NCI-H146 (cell line): Measurements from ENCODE around the gene PRKCH.

ENCODE experiments used
- DNase-seq: peaks from one replicate; lab custom pipeline; 2025; lab: John Stamatoyannopoulos, UW

Gene PRKCH

GRCh38 chr14:61365667-61366212 lies 44.4 kb downstream of the PRKCH start:
- no peak for DNase-seq

GRCh38 chr14:61368114-61368710 lies 46.8 kb downstream of the PRKCH start:
- peak; percentile 3 for DNase-seq

DNA sequence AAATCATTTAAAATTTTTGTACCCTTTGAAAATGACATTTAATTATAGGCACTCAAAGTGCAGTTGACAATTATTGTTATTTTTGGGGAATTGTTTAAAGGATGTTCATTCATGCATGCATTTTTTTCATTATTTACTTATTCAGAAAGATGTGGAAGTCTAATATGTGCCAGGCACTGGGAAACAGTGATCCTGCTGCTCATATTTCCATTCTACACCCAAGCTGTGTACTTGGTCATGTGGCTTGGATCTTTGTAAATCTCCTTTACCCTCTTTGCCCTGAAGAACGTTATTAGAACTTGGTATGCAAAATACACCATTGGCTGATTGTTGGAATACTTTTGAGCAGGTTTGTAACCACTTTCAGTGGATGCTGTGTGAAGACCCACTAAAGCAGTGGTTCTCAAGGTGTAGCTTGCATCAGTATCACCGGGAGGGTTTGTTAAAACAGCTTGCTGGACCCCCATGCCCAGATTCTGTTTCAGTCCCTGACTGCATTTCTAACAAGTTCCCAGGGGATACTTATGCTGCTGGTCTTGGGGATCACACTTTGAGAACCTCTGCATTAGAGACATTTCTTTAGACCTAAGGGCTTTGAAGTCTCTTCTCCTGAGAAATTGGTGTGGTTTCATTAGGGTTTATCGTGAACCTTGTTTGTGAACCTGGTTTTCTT lies 47.5 kb downstream of the PRKCH start:
- DNase-seq = no peak

- DNase-seq = no peak
Observed at GRCh38 chr14:61369454-61369810, 48.1 kb downstream of the PRKCH start.

GRCh38 chr14:61372379-61372778 lies 51.0 kb downstream of the PRKCH start:
- no peak for DNase-seq

- no peak for DNase-seq
Observed at GRCh38 chr14:61372842-61373555, 51.6 kb downstream of the PRKCH start.

GRCh38 chr14:61374284-61374683 lies 52.9 kb downstream of the PRKCH start:
- no peak for DNase-seq

GRCh38 chr14:61375218-61375617 lies 53.8 kb downstream of the PRKCH start:
- no peak for DNase-seq

GRCh38 chr14:61376314-61376713 lies 54.9 kb downstream of the PRKCH start:
- no peak for DNase-seq

DNA sequence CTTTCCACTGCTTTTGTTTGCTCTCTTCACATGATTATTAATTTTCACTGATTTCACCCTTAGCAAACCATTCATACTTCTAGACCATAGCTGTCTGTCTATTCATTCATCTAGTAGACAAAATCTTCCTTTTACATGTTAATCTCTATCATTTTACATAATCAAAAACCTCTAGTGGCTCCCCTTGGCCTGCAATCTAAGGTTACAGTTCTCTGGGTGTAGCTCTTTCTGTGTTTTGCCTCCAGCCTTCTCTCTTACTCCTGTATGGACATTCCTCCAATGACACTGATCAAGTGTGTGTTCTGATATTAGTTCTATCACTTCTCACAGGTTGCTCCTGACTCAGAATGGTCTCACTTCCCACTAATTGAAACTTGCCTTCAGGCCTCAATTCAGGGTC lies 56.4 kb downstream of the PRKCH start:
- DNase-seq = no peak

DNA sequence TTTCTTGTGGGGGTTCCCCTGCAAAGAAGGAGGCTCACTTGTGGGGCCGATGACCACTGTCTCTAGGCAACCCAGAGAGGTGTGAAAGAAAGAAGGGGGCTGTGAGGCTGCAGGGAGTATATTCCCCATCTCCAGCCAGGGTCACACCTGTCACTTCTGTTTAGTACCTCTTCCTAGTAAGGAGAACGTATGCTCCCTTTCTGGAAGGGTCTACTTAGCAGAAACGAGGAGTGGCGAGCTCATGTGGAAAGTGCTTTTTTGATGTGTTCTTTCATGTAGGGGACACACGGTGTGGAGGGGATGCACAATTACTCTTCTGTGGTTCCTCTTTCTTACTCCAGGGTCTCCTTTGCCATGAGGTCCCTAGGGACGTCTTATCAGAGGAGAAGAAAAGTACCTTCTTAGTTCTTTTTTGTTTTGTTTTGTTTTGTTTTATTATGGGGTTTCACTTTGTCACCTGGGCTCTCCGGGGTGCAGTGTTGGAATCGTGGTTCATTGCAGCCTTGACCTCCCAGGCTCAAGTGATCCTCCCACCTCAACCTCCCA lies 58.3 kb downstream of the PRKCH start:
- no peak for DNase-seq

- DNase-seq = no peak
Observed at GRCh38 chr14:61380984-61381383, 59.6 kb downstream of the PRKCH start.

DNA sequence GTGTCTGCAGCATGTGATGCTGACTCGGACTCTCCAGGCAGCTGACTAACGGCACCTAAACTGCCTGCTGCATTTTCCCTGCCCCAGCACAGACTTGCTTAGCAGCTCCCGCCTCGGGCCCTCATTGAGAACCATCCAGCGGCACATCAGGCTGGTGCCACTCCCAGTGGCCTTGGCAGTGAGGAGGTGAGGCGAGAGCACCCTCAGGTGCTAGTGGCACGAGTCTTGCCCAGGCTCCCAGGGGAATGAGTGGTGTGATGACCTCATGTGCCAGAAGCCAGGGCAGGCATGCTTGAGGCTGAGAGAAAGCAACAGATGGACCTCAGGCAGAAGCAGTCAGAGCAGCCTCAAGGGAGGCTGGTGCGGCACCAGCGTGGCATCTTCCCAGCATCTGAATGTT lies 60.2 kb downstream of the PRKCH start:
- DNase-seq = no peak

DNA sequence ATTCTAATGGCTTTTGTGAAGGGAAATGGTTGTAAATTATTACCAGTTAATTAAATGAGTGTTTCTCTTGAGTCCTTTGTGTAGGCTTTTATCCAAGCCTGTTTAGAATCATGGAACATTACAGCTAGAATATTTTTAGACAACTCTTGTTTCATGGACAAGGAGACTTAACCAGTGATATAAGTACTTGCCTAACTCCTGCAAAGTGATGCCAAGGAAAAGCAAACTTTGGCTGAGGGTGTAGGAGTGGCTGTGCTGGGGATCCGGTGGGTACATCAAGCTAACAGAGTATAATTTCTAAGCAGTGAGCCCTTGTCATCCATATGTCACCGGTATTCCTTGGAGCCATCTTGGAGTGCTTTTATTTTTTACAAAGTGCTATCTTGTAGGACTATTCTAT lies 61.5 kb downstream of the PRKCH start:
- DNase-seq = no peak

GRCh38 chr14:61385002-61385685 lies 63.8 kb downstream of the PRKCH start:
- no peak for DNase-seq

DNA sequence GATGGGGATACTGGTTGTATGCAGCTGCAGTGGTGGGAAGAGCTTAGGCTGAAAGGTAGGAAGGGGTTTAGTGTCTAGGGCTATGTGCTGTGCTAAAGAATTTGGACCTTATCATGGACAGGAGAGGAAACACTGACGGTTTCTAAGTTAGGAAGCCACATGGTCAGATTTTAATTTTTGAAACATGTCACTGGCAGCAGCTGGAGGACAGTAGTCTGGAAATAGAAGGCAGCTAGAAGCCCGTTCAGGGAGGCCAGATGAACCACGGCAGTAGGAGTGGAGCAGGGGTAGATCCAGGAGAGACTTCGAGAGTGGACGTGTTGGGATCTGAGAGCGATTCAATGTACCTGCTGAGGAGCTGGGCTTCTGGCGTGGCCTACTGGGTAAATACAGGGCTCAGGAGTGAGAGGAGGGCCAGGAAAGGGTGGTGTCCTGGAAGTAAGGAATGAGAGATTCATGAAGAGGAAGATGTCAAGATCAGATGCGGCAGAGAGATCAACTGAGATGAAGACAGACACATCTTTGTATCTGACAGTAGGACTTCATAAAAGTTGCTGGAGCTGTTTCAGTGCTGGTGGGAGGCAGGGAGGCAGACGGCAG lies 64.9 kb downstream of the PRKCH start:
- DNase-seq = no peak

DNA sequence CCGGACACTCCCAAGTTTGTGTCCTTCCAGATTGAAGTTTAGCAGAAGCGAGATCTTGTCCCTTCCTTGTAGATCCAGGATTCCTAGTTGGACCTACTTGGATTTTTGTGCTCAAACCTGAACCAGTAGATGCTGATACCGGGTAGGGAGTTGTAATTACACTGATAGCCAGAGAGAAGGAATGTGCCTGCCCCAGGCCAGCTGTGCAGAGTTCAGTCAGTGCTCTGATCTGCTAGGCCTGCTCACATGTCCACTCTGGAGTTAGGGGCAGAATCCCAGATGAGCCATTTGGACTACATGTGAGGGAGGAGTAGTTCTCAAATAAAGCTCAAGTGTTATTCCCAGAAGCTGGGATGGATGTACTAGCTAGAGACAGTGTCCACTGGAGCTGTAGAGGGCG lies 65.7 kb downstream of the PRKCH start:
- no peak for DNase-seq

DNA sequence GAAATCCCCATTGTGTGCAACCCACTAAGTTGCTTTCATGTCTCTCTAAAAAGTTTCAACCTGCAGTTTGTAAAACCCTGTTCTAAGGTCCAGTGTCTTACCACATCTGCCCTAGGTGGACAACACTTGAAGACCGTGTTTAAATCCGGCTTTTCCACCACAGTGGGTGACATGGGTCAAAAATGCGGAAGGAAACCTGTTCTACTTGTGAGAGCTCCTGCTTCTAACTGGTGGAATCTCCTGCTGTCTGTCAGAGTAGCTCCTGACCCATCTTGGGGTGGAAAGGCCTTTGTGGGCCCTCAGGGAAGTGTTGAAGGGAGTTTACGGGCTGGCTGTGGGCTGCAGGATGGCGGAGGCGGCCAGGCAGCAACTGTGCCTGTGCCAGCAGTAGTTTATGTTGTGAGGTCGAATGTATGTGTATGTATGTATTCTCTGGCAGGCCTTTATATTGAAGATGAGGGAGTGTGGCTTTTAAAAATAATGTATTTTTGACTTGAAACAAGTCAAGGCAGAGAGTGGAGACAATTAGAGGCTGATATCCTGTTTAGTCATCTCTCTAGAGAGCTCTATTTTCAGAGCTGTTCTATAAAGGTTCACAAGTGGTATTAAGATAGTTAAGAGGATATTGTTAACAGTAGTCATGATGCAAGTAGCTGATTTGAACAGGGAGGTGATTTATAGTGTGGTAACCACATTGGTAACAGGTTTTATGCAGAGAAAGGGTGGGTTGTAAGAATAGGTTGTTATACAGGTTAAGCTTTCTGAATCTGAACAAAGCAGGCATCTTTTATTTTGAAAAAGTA lies 67.0 kb downstream of the PRKCH start:
- no peak for DNase-seq

- no peak for DNase-seq
Observed at GRCh38 chr14:61388976-61389576, 67.7 kb downstream of the PRKCH start.

- no peak for DNase-seq
Observed at GRCh38 chr14:61391119-61391518, 69.7 kb downstream of the PRKCH start.

GRCh38 chr14:61392297-61392696 lies 70.9 kb downstream of the PRKCH start:
- DNase-seq = no peak
